Prostate gland (tissue), 2 donors: ENCODE results near the gene RFX2. TPM values are rescaled to one million over a fixed set of nuclear protein-coding genes. Genes with fewer than 3 reads are reported as not detected.

Source experiments
- DNase-seq: peaks from one replicate; pipeline ENCODE4 v3.0.0-alpha.2; 2019; ENCODE audit warnings: low spot score
- H3K27ac ChIP-seq, 2 donors: fragments of 200-600 bp; sonication (generic); 2 replicates each; pipeline ENCODE4 v1.5.1; 2017 to 2019
- H3K27me3 ChIP-seq: fragments of 200-600 bp; sonication (generic); replicated peaks from 2 replicates; pipeline ENCODE4 v1.5.1; 2019; ENCODE audit not compliant: insufficient read depth
- H3K36me3 ChIP-seq, 2 donors: fragments of 200-600 bp; sonication (generic); 1 replicate in 1 of 2; 2 replicates in 1 of 2; pipeline versions ENCODE4 v1.5.1 to v1.8.1; 2017 to 2019
- H3K4me1 ChIP-seq: fragments of 200-600 bp; sonication (generic); replicated peaks from 2 replicates; pipeline ENCODE4 v1.5.1; 2019
- H3K4me3 ChIP-seq, 2 donors: fragments of 200-600 bp; sonication (generic); 2 replicates each; pipeline ENCODE4 v1.5.1; 2017 to 2019
- H3K9me3 ChIP-seq: fragments of 200-600 bp; sonication (generic); 2 replicates; pipeline ENCODE4 v1.5.1; 2017
- CTCF ChIP-seq, 4 experiments: fragments of 200-600 bp in 2 of 4; fragments of 450-650 bp in 2 of 4; sonication (generic) in 2 of 4; IDR thresholded peaks; 1 replicate in 3 of 4; 2 replicates in 1 of 4; pipeline ENCODE4 v1.5.1; 2016 to 2019; ENCODE audit warnings: antibody characterized with exemption in 4 of 4, mild to moderate bottlenecking in 2 of 4, moderate library complexity in 2 of 4
- POLR2A ChIP-seq: fragments of 450-650 bp; IDR thresholded peaks from one replicate; pipeline ENCODE4 v1.6.1; 2016; ENCODE audit warnings: antibody characterized with exemption, mild to moderate bottlenecking
- POLR2AphosphoS5 ChIP-seq: sonication (generic); formaldehyde crosslinking; IDR thresholded peaks from one replicate; pipeline ENCODE4 v1.6.1; 2017; ENCODE audit warnings: antibody characterized with exemption
- WGBS: methylation state at CpG from one replicate; pipeline ENCODE4 v1.1.5; 2018; 5-methylcytosine and 5-hydroxymethylcytosine counted together
- intact Hi-C: fragments of 100-400 bp; cut with DNase I; formaldehyde crosslinking; loops from one replicate; pipeline ENCODE4 v1.14.2; 2022
- total RNA-seq, 2 donors: library from RNA; depleted of rRNA; stranded (reverse); fragments of >200 nt; gene quantifications; one replicate each; pipeline ENCODE4 v1.1.0, GENCODE V29; 2016

Gene RFX2
- total RNA-seq, 2 donors from 2014 or later, result 13.4 to 25.3 TPM

GRCh38 chr19:5993648-5994358 lies 116.5 kb downstream of the RFX2 start:
- Histone ChIP-seq H3K27ac (peak overlapping the region; percentile 9 to 38), H3K4me1 (peaks cover 9% of the 10 kb centered on the region), H3K36me3 (no peaks in the 10 kb centered on the region), H3K9me3 (no peaks in the 10 kb centered on the region), H3K27me3 (no peaks in the 10 kb centered on the region), H3K4me3 (no peak overlapping the region)
- TF ChIP-seq POLR2A, result no peak
- TF ChIP-seq CTCF (IDR thresholded peaks at IDR 0.05), result no peak
- no peak for TF ChIP-seq POLR2AphosphoS5
- intact Hi-C loops, result no loop called here
- 32% methylated on average over 30 of the region's 30 CpGs for WGBS
- DNase-seq, result no peak

- Histone ChIP-seq H3K4me3 (no peak overlapping the region), H3K36me3 (no peaks in the 10 kb centered on the region), H3K4me1 (peaks cover 10% of the 10 kb centered on the region), H3K27ac (peak overlapping the region; percentile 9 to 38), H3K9me3 (no peaks in the 10 kb centered on the region), H3K27me3 (no peaks in the 10 kb centered on the region)
- DNase-seq, result no peak
- intact Hi-C loops, result no loop called here
- no peak for TF ChIP-seq POLR2AphosphoS5
- 55% methylated on average over 13 of the region's 13 CpGs for WGBS
Observed at GRCh38 chr19:5993201-5993600, 117.1 kb downstream of the RFX2 start.

GRCh38 chr19:5992756-5993155 lies 117.5 kb downstream of the RFX2 start:
- no peaks in the 10 kb centered on the region for H3K36me3 ChIP-seq
- WGBS, result 86% methylated on average over 11 of the region's 11 CpGs
- peak overlapping the region; percentile 9 to 38 for H3K27ac ChIP-seq
- DNase-seq, result no peak
- TF ChIP-seq POLR2AphosphoS5 (no peak), POLR2A (no peak), CTCF (IDR thresholded peaks at IDR 0.05) (no peak)
- H3K9me3 ChIP-seq, result no peaks in the 10 kb centered on the region
- H3K4me1 ChIP-seq, result peaks cover 14% of the 10 kb centered on the region
- no peak overlapping the region for H3K4me3 ChIP-seq
- H3K27me3 ChIP-seq, result no peaks in the 10 kb centered on the region
- intact Hi-C loops, result no loop called here

- H3K27me3 ChIP-seq, result no peaks in the 10 kb centered on the region
- WGBS, result 97% methylated on average over 8 of the region's 8 CpGs
- no peaks in the 10 kb centered on the region for H3K36me3 ChIP-seq
- H3K9me3 ChIP-seq, result no peaks in the 10 kb centered on the region
- no peak overlapping the region for H3K4me3 ChIP-seq
- peaks cover 14% of the 10 kb centered on the region for H3K4me1 ChIP-seq
- no peak for TF ChIP-seq POLR2AphosphoS5
- TF ChIP-seq POLR2A, result no peak
- no peak for TF ChIP-seq CTCF (IDR thresholded peaks at IDR 0.05)
- intact Hi-C loops, result no loop called here
- DNase-seq, result no peak
- H3K27ac ChIP-seq, result no peak overlapping the region
Observed at GRCh38 chr19:5991244-5991838, 119.0 kb downstream of the RFX2 start.

- TF ChIP-seq POLR2AphosphoS5 (peak; percentile 9), POLR2A (no peak)
- Histone ChIP-seq H3K9me3 (no peaks in the 10 kb centered on the region), H3K4me1 (peaks cover 14% of the 10 kb centered on the region), H3K27ac (peak overlapping the region in 1 of 2 donors; percentile 35), H3K36me3 (no peaks in the 10 kb centered on the region), H3K27me3 (no peaks in the 10 kb centered on the region), H3K4me3 (no peak overlapping the region)
- intact Hi-C loops, result no loop called here
- 32% methylated on average over 17 of the region's 17 CpGs for WGBS
- peak; percentile 32 for DNase-seq
Observed at GRCh38 chr19:5990289-5990797, 120.0 kb downstream of the RFX2 start.
